ENCODE measurements around the gene CILP. TPM values are rescaled to one million over a fixed set of nuclear protein-coding genes. Genes with fewer than 3 reads are reported as not detected.

Gene CILP
- total RNA-seq, 1 experiment from 2014 or later = 0.08 TPM

DNA sequence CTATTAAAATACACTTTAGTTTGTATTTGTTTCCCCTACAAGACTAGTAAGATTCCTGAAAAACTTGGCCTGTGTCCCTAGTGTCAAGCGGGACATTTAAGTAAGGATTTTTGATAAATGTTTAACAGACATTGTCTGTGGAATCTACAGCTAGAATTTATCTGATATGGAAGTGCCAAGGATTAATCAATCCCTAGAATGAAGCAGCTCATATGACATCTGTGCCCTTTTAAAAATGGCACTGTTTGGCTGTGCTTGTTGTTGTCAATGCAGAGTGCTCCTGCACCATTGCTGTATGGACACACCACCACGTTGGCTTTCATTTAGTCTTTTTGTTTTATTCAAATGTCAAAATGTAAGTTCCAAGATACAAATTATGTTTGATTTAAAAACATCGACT, 63.4 kb downstream of the CILP start:
- CTCF ChIA-PET = interaction anchor here (0.6 kb wide), 1 partner anchor 127 kb away, joined by 4 read pairs; no protein-coding TSS in a partner anchor
- Histone ChIP-seq H3K27ac (ENCODE audit: low read length) (no peak overlapping the region), H3K9me3 (ENCODE audit: control insufficient read depth, insufficient read depth, low read depth, low read length) (no peaks in the 10 kb centered on the region), H3K36me3 (ENCODE audit: control insufficient read depth, insufficient read depth, low read length) (peaks cover 5% of the 10 kb centered on the region; the same call in 1 of the 2 replicates), H3K4me1 (ENCODE audit: control insufficient read depth, insufficient read depth, low read length) (no peaks in the 10 kb centered on the region), H3K4me3 (ENCODE audit: low read depth in 2 of 2, low read length in 2 of 2) (no peak overlapping the region), H3K27me3 (ENCODE audit: control insufficient read depth, insufficient read depth, low read length) (no peaks in the 10 kb centered on the region)
- intact Hi-C loops (cut with micrococcal nuclease; ENCODE audit: unreplicated experiment) (no loop called here), in situ Hi-C loops (cut with HindIII; ENCODE audit: low pct_unique_long_range_greater_than_20kb, low sequenced_read_pairs) (no loop called here)
- TF ChIP-seq, protein P1, sequence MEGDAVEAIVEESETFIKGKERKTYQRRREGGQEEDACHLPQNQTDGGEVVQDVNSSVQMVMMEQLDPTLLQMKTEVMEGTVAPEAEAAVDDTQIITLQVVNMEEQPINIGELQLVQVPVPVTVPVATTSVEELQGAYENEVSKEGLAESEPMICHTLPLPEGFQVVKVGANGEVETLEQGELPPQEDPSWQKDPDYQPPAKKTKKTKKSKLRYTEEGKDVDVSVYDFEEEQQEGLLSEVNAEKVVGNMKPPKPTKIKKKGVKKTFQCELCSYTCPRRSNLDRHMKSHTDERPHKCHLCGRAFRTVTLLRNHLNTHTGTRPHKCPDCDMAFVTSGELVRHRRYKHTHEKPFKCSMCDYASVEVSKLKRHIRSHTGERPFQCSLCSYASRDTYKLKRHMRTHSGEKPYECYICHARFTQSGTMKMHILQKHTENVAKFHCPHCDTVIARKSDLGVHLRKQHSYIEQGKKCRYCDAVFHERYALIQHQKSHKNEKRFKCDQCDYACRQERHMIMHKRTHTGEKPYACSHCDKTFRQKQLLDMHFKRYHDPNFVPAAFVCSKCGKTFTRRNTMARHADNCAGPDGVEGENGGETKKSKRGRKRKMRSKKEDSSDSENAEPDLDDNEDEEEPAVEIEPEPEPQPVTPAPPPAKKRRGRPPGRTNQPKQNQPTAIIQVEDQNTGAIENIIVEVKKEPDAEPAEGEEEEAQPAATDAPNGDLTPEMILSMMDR (IDR thresholded peaks at IDR 0.05) = no peak
- TF ChIP-seq, protein P2, sequence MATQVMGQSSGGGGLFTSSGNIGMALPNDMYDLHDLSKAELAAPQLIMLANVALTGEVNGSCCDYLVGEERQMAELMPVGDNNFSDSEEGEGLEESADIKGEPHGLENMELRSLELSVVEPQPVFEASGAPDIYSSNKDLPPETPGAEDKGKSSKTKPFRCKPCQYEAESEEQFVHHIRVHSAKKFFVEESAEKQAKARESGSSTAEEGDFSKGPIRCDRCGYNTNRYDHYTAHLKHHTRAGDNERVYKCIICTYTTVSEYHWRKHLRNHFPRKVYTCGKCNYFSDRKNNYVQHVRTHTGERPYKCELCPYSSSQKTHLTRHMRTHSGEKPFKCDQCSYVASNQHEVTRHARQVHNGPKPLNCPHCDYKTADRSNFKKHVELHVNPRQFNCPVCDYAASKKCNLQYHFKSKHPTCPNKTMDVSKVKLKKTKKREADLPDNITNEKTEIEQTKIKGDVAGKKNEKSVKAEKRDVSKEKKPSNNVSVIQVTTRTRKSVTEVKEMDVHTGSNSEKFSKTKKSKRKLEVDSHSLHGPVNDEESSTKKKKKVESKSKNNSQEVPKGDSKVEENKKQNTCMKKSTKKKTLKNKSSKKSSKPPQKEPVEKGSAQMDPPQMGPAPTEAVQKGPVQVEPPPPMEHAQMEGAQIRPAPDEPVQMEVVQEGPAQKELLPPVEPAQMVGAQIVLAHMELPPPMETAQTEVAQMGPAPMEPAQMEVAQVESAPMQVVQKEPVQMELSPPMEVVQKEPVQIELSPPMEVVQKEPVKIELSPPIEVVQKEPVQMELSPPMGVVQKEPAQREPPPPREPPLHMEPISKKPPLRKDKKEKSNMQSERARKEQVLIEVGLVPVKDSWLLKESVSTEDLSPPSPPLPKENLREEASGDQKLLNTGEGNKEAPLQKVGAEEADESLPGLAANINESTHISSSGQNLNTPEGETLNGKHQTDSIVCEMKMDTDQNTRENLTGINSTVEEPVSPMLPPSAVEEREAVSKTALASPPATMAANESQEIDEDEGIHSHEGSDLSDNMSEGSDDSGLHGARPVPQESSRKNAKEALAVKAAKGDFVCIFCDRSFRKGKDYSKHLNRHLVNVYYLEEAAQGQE (IDR thresholded peaks at IDR 0.05; ENCODE audit: insufficient read depth in 1 of 2, low read depth in 2 of 2, low read length in 1 of 2) = no peak
- no peak for ATAC-seq
- BruUV-seq (replicated peaks) = no TSS peak
- POLR2A ChIA-PET = interaction anchor here (0.7 kb wide), 1 partner anchor 74 kb away, joined by 3 read pairs; no protein-coding TSS in a partner anchor
- DNase-seq (ENCODE audit: low read depth, low spot score) = no peak

DNA sequence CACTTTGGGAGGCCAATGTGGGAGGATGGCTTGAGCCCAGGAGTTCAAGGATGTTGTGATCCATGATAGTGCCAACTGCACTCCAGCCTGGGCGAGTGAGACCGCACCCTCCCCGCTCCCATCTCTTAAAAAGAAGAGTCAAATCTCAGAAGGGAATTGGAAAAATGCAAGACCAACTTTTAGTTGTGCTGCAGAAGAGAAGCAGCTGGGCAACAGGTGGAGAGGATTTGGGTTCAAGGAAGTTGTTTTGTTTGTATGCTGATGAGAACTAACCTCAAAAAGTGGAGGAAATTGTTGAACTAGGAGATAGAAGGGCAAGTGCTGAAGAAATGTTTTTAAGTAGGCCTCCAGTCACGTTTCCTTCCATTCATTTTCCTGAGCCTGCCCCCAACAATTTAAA, 64.8 kb downstream of the CILP start:
- Histone ChIP-seq H3K27me3 (ENCODE audit: control insufficient read depth, insufficient read depth, low read length) (no peaks in the 10 kb centered on the region), H3K4me1 (ENCODE audit: control insufficient read depth, insufficient read depth, low read length) (no peaks in the 10 kb centered on the region), H3K9me3 (ENCODE audit: control insufficient read depth, insufficient read depth, low read depth, low read length) (no peaks in the 10 kb centered on the region), H3K36me3 (ENCODE audit: control insufficient read depth, insufficient read depth, low read length) (peaks cover 5% of the 10 kb centered on the region; the same call in 1 of the 2 replicates), H3K27ac (ENCODE audit: low read length) (no peak overlapping the region), H3K4me3 (ENCODE audit: low read depth in 2 of 2, low read length in 2 of 2) (no peak overlapping the region)
- ChIA-PET POLR2A (no interaction called here), CTCF (no interaction called here)
- TF ChIP-seq, protein P2 (IDR thresholded peaks at IDR 0.05; ENCODE audit: insufficient read depth in 1 of 2, low read depth in 2 of 2, low read length in 1 of 2) = no peak
- TF ChIP-seq TCF7L2 (IDR thresholded peaks at IDR 0.05; ENCODE audit: low read depth, low read length) = no peak
- no peak for TF ChIP-seq POLR2AphosphoS5 (IDR thresholded peaks at IDR 0.05; ENCODE audit: low read depth, low read length)
- TF ChIP-seq, protein P1 (IDR thresholded peaks at IDR 0.05) = no peak
- no peak for TF ChIP-seq SIN3A (IDR thresholded peaks at IDR 0.05; ENCODE audit: borderline replicate concordance, insufficient read depth, low read depth, low read length)
- intact Hi-C loops (cut with micrococcal nuclease; ENCODE audit: unreplicated experiment) (no loop called here), in situ Hi-C loops (cut with HindIII; ENCODE audit: low pct_unique_long_range_greater_than_20kb, low sequenced_read_pairs) (no loop called here)
- ATAC-seq (no peak), DNase-seq (ENCODE audit: low read depth, low spot score) (no peak)
- BruUV-seq (replicated peaks) = no TSS peak

Other genes with a start within 250 kb of the CILP start
- gene SPG21, start 221.6 kb downstream of the CILP start, total RNA-seq (2021; ENCODE audit: unreplicated experiment) = 124 TPM
- 19.4 TPM for gene MTFMT, start 181.8 kb downstream of the CILP start, total RNA-seq (2021; ENCODE audit: unreplicated experiment)
- gene SLC51B, start 166.1 kb downstream of the CILP start, total RNA-seq (2021; ENCODE audit: unreplicated experiment) = 0.51 TPM
- gene RASL12, start 143.5 kb downstream of the CILP start, total RNA-seq (2021; ENCODE audit: unreplicated experiment) = 0.67 TPM
- gene KBTBD13, start 134.7 kb downstream of the CILP start, total RNA-seq (2021; ENCODE audit: unreplicated experiment) = not detected
- gene UBAP1L, start 96.3 kb downstream of the CILP start, total RNA-seq (2021; ENCODE audit: unreplicated experiment) = 1.7 TPM
- 19.7 TPM for gene PDCD7, start 77.7 kb downstream of the CILP start, total RNA-seq (2021; ENCODE audit: unreplicated experiment)
- 49.9 TPM for gene CLPX, start 26.1 kb downstream of the CILP start, total RNA-seq (2021; ENCODE audit: unreplicated experiment)
- 15.4 TPM for gene PARP16, start 75.4 kb upstream of the CILP start, total RNA-seq (2021; ENCODE audit: unreplicated experiment)
- gene RNU5A-1, start 84.6 kb upstream of the CILP start, total RNA-seq (2021; ENCODE audit: unreplicated experiment) = not detected
- gene RNU5B-1, start 93.2 kb upstream of the CILP start, total RNA-seq (2021; ENCODE audit: unreplicated experiment) = not detected
- 0.18 TPM for gene IGDCC3, start 166.5 kb upstream of the CILP start, total RNA-seq (2021; ENCODE audit: unreplicated experiment)
- 5.1 TPM for gene IGDCC4, start 211.5 kb upstream of the CILP start, total RNA-seq (2021; ENCODE audit: unreplicated experiment)